Neutrophil (primary cell): ENCODE measurements around the gene HIVEP1.

Experiments used
- H3K27ac ChIP-seq: fragments of 200-600 bp; sonication (generic); 2 replicates; pipeline ENCODE4 v1.5.1; 2016; ENCODE audit warnings: mild to moderate bottlenecking, moderate library complexity
- H3K27me3 ChIP-seq: fragments of 200-600 bp; sonication (generic); 2 replicates; pipeline ENCODE4 v1.6.0; 2016; ENCODE audit warnings: mild to moderate bottlenecking
- H3K36me3 ChIP-seq: fragments of 200-600 bp; sonication (generic); 2 replicates; pipeline ENCODE4 v1.5.1; 2017
- H3K4me1 ChIP-seq, 2 experiments: fragments of 200-600 bp in 1 of 2; sonication (generic) in 1 of 2; 1 replicate in 1 of 2; 2 replicates in 1 of 2; pipeline versions ENCODE4 v1.5.1 to v1.6.1; 2013 to 2016; ENCODE audit warnings: low read depth in 1 of 2, low read length in 1 of 2, mild to moderate bottlenecking in 1 of 2, moderate library complexity in 1 of 2; ENCODE audit not compliant: control insufficient read depth in 1 of 2, insufficient read depth in 1 of 2
- H3K4me3 ChIP-seq, 2 experiments: fragments of 200-600 bp in 1 of 2; sonication (generic) in 1 of 2; 1 replicate in 1 of 2; 2 replicates in 1 of 2; pipeline ENCODE4 v1.5.1; 2013 to 2016; ENCODE audit warnings: low read depth in 1 of 2, low read length in 1 of 2, mild to moderate bottlenecking in 1 of 2, moderate library complexity in 1 of 2
- H3K9me3 ChIP-seq: fragments of 200-600 bp; sonication (generic); 2 replicates; pipeline ENCODE4 v1.5.1; 2016
- TF ChIP-seq, protein P1 (sequence below): fragments of 200-600 bp; sonication (generic); IDR thresholded peaks from 2 replicates; pipeline ENCODE4 v1.5.1; 2016; ENCODE audit warnings: antibody characterized with exemption

HIVEP1 gene

DNA sequence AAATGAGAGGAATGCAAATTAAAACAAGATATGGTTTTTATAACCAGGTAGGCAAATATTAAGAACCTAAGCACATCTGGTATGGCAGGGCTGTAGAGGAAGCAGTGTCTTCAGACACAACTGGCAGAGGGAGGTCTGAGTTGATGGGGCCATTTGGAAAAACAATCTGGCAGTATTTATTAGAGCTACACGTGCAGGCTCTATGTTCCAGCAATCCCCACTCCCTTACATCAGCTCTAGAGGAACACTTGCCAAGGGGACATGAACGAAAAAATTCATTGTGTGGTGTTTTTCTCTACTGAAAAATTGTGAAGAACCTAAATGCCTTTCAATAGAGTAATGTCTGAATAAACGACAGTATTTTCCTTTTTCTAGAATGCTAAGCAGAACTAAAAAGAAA is 166.4 kb downstream of the HIVEP1 start:
- no peaks in the 10 kb centered on the region for H3K4me1 ChIP-seq
- TF ChIP-seq, protein P1, sequence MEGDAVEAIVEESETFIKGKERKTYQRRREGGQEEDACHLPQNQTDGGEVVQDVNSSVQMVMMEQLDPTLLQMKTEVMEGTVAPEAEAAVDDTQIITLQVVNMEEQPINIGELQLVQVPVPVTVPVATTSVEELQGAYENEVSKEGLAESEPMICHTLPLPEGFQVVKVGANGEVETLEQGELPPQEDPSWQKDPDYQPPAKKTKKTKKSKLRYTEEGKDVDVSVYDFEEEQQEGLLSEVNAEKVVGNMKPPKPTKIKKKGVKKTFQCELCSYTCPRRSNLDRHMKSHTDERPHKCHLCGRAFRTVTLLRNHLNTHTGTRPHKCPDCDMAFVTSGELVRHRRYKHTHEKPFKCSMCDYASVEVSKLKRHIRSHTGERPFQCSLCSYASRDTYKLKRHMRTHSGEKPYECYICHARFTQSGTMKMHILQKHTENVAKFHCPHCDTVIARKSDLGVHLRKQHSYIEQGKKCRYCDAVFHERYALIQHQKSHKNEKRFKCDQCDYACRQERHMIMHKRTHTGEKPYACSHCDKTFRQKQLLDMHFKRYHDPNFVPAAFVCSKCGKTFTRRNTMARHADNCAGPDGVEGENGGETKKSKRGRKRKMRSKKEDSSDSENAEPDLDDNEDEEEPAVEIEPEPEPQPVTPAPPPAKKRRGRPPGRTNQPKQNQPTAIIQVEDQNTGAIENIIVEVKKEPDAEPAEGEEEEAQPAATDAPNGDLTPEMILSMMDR, result no peak
- H3K27ac ChIP-seq, result no peak overlapping the region
- H3K9me3 ChIP-seq, result no peaks in the 10 kb centered on the region
- H3K36me3 ChIP-seq, result no peaks in the 10 kb centered on the region
- no peak overlapping the region for H3K4me3 ChIP-seq
- H3K27me3 ChIP-seq, result no peaks in the 10 kb centered on the region

DNA sequence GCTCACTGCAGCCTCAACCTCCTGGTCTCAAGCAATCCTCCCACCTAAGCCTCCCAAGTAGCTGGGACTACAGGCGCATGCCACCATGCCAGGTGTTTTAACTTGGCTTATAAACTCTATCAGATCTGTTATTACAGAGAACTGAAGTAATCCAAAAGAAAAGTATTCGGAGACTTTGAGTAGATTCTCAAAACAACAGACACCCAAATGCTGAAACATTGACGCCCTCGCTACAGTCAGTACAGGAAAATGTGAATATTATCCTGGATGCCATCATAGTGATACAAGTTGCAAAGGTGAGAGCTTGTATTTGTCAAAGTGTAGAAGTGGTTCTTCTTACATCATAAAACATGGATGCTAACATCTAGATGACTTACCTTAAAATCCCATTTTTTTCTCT is 169.4 kb downstream of the HIVEP1 start:
- H3K36me3 ChIP-seq, result no peaks in the 10 kb centered on the region
- no peaks in the 10 kb centered on the region for H3K9me3 ChIP-seq
- no peaks in the 10 kb centered on the region for H3K4me1 ChIP-seq
- H3K27ac ChIP-seq, result no peak overlapping the region
- H3K4me3 ChIP-seq, result no peak overlapping the region
- TF ChIP-seq, protein P1, result no peak
- no peaks in the 10 kb centered on the region for H3K27me3 ChIP-seq

DNA sequence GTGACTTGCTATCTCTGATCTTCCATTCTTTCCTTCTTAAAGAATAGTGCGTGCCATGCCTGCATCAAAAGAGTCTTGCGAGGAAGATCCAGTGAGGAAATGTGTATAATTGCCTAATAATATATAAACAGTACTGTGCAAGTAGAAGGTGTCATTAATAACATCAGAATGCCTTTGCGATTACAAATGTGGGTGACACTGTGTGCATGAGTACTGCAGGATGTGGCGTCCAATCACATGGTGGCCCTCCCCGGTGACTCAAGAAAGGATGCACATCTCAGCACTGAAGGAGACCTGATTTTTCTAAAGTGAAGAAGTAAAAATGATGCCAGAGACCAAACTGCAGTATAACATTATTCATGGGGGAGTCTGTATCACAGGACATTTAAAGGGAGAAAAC is 170.6 kb downstream of the HIVEP1 start:
- TF ChIP-seq, protein P1, result no peak
- no peaks in the 10 kb centered on the region for H3K27me3 ChIP-seq
- H3K27ac ChIP-seq, result no peak overlapping the region
- H3K9me3 ChIP-seq, result no peaks in the 10 kb centered on the region
- no peak overlapping the region for H3K4me3 ChIP-seq
- H3K4me1 ChIP-seq, result no peaks in the 10 kb centered on the region
- H3K36me3 ChIP-seq, result no peaks in the 10 kb centered on the region

DNA sequence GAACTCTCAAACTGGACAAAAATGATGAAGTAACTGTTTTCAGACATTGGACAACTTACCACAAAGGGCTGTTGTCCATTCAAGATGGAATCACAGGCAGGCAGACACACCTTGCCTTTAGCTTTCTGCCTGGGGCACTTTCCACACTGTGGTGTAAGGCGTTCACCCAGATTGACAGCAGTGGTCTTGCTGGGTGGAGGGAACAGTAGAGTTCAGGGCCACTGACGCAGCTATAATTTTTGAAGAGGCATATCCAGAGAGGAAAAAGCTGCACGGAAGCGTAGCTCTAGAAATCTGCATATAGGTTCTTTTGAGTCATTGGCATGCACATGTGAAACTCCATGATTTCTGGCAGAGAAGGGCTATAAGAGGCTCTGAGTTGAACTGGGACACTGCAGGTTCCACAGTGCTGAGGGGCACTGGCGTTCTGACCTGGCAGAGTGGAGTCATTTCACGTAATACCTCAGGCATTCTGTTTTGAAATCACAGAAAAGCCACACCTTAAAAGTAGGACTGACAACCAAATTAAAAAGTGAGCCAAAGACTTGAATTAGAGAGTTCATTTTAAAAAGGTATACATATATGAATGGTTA is 173.1 kb downstream of the HIVEP1 start:
- no peaks in the 10 kb centered on the region for H3K27me3 ChIP-seq
- TF ChIP-seq, protein P1, result no peak
- H3K4me1 ChIP-seq, result no peaks in the 10 kb centered on the region
- no peak overlapping the region for H3K4me3 ChIP-seq
- no peak overlapping the region for H3K27ac ChIP-seq
- no peaks in the 10 kb centered on the region for H3K9me3 ChIP-seq
- no peaks in the 10 kb centered on the region for H3K36me3 ChIP-seq

DNA sequence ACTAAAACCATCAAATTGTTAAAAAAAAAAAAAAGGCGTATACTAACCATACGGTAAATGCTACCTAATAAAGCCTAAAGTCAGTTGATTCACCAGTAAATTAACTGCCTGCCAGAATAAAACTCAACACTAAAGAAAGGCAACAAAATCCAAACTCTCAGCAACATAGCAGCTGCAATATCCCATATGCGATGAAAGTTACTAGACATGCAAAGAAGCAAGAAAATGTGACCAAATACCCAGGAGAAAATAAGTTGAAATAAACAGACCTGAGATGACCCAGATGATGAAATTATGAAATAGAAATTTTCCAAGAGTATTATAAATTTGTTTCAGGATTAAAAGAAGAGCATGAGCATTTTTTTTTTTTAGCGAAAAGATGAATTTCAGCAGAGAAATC is 174.4 kb downstream of the HIVEP1 start:
- Histone ChIP-seq H3K27me3 (no peaks in the 10 kb centered on the region), H3K4me3 (no peak overlapping the region), H3K4me1 (no peaks in the 10 kb centered on the region), H3K9me3 (no peaks in the 10 kb centered on the region), H3K27ac (no peak overlapping the region), H3K36me3 (no peaks in the 10 kb centered on the region)
- TF ChIP-seq, protein P1, result no peak

DNA sequence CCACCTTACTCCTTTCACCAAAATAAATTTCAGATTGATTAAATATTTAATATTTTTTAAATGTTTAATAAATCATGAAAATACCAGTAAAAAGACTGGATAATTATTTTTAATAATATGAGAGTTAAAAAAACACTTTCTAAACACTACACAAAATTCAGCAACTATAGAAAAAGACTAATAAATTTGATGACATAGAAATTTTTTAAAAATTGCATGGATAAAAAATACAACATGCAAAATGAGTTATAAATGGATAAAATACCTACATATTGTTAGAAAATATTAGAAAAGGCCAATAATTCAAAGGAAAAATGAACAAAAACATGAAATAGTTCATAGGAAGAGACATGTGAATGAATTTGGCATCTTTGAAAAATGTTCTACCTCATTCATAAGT is 177.0 kb downstream of the HIVEP1 start:
- Histone ChIP-seq H3K27ac (no peak overlapping the region), H3K9me3 (peaks cover 4% of the 10 kb centered on the region), H3K27me3 (no peaks in the 10 kb centered on the region), H3K4me1 (no peaks in the 10 kb centered on the region), H3K4me3 (no peak overlapping the region), H3K36me3 (no peaks in the 10 kb centered on the region)
- TF ChIP-seq, protein P1, result no peak
